Measurements from ENCODE around the gene LMOD2.

The LMOD2 gene

GRCh38 chr7:123656544-123657303 lies 1.1 kb downstream of the LMOD2 start:
- H3K4me3 ChIP-seq (replicated peaks; ENCODE audit: low read depth, low read length) = no peak overlapping the region
- no peak for TF ChIP-seq CTCF (IDR thresholded peaks at IDR 0.05; ENCODE audit: low read depth, low read length, missing control alignments)
- DNase-seq (ENCODE audit: extremely low read depth, low read depth) = no peak

- H3K4me3 ChIP-seq (replicated peaks; ENCODE audit: low read depth, low read length) = no peak overlapping the region
- TF ChIP-seq CTCF (IDR thresholded peaks at IDR 0.05; ENCODE audit: low read depth, low read length, missing control alignments) = no peak
Measured at GRCh38 chr7:123657304-123657685, 1.6 kb downstream of the LMOD2 start.

GRCh38 chr7:123658023-123658422 lies 2.4 kb downstream of the LMOD2 start:
- H3K4me3 ChIP-seq (replicated peaks; ENCODE audit: low read depth, low read length) = no peak overlapping the region
- DNase-seq (ENCODE audit: extremely low read depth, low read depth) = no peak
- no peak for TF ChIP-seq CTCF (IDR thresholded peaks at IDR 0.05; ENCODE audit: low read depth, low read length, missing control alignments)

More at GRCh38 chr7:123657304-123657685, 1.6 kb downstream of the LMOD2 start:
- no peak for DNase-seq (ENCODE audit: extremely low read depth, low read depth)

- DNase-seq (ENCODE audit: extremely low read depth, low read depth) = no peak
- no peak overlapping the region for H3K4me3 ChIP-seq (replicated peaks; ENCODE audit: low read depth, low read length)
- TF ChIP-seq CTCF (IDR thresholded peaks at IDR 0.05; ENCODE audit: low read depth, low read length, missing control alignments) = no peak
Measured at GRCh38 chr7:123660514-123661354, 5.1 kb downstream of the LMOD2 start.

GRCh38 chr7:123661765-123662164 lies 6.1 kb downstream of the LMOD2 start:
- no peak for DNase-seq (ENCODE audit: extremely low read depth, low read depth)
- TF ChIP-seq CTCF (IDR thresholded peaks at IDR 0.05; ENCODE audit: low read depth, low read length, missing control alignments) = no peak

GRCh38 chr7:123662293-123662692 lies 6.6 kb downstream of the LMOD2 start:
- no peak overlapping the region for H3K4me3 ChIP-seq (replicated peaks; ENCODE audit: low read depth, low read length)
- no peak for DNase-seq (ENCODE audit: extremely low read depth, low read depth)
- TF ChIP-seq CTCF (IDR thresholded peaks at IDR 0.05; ENCODE audit: low read depth, low read length, missing control alignments) = no peak

More at GRCh38 chr7:123661765-123662164, 6.1 kb downstream of the LMOD2 start:
- no peak overlapping the region for H3K4me3 ChIP-seq (replicated peaks; ENCODE audit: low read depth, low read length)

Measured in HFF-Myc (cell line).